ENCODE data around the gene ZNF664.

- TF ChIP-seq CTCF (conservative IDR thresholded peaks at IDR 0.05) = peak; percentile 48
- TF ChIP-seq ZFX (IDR thresholded peaks at IDR 0.05) = no peak
These were observed 80.8 kb downstream of the ZNF664 start for GRCh38 chr12:124053851-124054250.

Data from C4-2B (cell line).